Astrocyte of the spinal cord (primary cell): ENCODE measurements around the gene RORC.
A peak's percentile ranks its signal among the peaks of the same experiment; 100 is the strongest.

Source experiments
- DNase-seq: peaks from one replicate; pipeline ENCODE4 v3.0.0; 2011; ENCODE audit warnings: low read depth, low spot score
- H3K4me3 ChIP-seq: 2 replicates; pipeline ENCODE4 v1.5.1; 2011; ENCODE audit warnings: low read depth, mild to moderate bottlenecking, low read length, moderate library complexity
- in situ Hi-C: cut with HindIII; loops from 2 replicates; pipeline ENCODE4 v1.10.0; 2017; ENCODE audit warnings: low sequenced_read_pairs
- TF ChIP-seq, protein P1 (sequence below): IDR thresholded peaks from 2 replicates; pipeline ENCODE4 v1.5.1; 2012; ENCODE audit warnings: low read depth, mild to moderate bottlenecking, low read length, inconsistent platforms

The RORC gene

GRCh38 chr1:151849126-151849525, 17.5 kb upstream of the RORC start:
- in situ Hi-C loops = no loop called here
- H3K4me3 ChIP-seq = no peak overlapping the region
- TF ChIP-seq, protein P1, sequence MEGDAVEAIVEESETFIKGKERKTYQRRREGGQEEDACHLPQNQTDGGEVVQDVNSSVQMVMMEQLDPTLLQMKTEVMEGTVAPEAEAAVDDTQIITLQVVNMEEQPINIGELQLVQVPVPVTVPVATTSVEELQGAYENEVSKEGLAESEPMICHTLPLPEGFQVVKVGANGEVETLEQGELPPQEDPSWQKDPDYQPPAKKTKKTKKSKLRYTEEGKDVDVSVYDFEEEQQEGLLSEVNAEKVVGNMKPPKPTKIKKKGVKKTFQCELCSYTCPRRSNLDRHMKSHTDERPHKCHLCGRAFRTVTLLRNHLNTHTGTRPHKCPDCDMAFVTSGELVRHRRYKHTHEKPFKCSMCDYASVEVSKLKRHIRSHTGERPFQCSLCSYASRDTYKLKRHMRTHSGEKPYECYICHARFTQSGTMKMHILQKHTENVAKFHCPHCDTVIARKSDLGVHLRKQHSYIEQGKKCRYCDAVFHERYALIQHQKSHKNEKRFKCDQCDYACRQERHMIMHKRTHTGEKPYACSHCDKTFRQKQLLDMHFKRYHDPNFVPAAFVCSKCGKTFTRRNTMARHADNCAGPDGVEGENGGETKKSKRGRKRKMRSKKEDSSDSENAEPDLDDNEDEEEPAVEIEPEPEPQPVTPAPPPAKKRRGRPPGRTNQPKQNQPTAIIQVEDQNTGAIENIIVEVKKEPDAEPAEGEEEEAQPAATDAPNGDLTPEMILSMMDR = no peak
- no peak for DNase-seq

- TF ChIP-seq, protein P1 = no peak
- no peak overlapping the region for H3K4me3 ChIP-seq
- DNase-seq = no peak
- in situ Hi-C loops = no loop called here
These were observed 16.4 kb upstream of the RORC start for GRCh38 chr1:151847867-151848596.

- H3K4me3 ChIP-seq = no peak overlapping the region
- no peak for DNase-seq
- TF ChIP-seq, protein P1 = no peak
- in situ Hi-C loops = no loop called here
These were observed 15.2 kb upstream of the RORC start for GRCh38 chr1:151846686-151847237.

GRCh38 chr1:151846062-151846568, 14.5 kb upstream of the RORC start:
- in situ Hi-C loops = no loop called here
- DNase-seq = peak; percentile 41
- H3K4me3 ChIP-seq = no peak overlapping the region
- TF ChIP-seq, protein P1 = no peak

- in situ Hi-C loops = no loop called here
- no peak overlapping the region for H3K4me3 ChIP-seq
These were observed 11.8 kb upstream of the RORC start for GRCh38 chr1:151843398-151843797.

DNA sequence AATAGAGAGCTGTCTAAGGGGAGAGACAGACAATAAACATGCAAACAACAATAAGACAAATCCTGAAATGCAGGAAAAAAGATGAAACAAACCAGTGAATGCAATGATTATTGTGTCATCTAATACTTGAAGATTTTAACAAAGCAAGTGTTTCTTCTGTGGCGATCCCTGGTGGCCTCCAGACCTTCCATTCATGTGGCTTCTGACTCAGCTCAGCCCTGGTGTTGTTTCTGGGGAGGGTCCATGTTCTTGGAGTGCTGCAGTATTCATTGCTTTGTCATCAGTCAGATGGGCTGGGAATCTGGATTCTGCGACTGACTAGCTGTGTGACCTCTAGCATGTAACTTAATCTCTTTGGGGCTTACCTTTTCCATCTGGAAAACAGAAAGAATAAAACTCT, 9.5 kb upstream of the RORC start:
- in situ Hi-C loops = no loop called here
- H3K4me3 ChIP-seq = no peak overlapping the region
- peak; percentile 74 for DNase-seq
- TF ChIP-seq, protein P1 = no peak

More at GRCh38 chr1:151843398-151843797, 11.8 kb upstream of the RORC start:
- TF ChIP-seq, protein P1 = no peak
- no peak for DNase-seq
